Retina (tissue), 1 donor: ENCODE measurements around the gene H19.

Source experiments
- DNase-seq: peaks from one replicate; pipeline ENCODE4 v3.0.0-alpha.2; 2016

H19 gene

DNA sequence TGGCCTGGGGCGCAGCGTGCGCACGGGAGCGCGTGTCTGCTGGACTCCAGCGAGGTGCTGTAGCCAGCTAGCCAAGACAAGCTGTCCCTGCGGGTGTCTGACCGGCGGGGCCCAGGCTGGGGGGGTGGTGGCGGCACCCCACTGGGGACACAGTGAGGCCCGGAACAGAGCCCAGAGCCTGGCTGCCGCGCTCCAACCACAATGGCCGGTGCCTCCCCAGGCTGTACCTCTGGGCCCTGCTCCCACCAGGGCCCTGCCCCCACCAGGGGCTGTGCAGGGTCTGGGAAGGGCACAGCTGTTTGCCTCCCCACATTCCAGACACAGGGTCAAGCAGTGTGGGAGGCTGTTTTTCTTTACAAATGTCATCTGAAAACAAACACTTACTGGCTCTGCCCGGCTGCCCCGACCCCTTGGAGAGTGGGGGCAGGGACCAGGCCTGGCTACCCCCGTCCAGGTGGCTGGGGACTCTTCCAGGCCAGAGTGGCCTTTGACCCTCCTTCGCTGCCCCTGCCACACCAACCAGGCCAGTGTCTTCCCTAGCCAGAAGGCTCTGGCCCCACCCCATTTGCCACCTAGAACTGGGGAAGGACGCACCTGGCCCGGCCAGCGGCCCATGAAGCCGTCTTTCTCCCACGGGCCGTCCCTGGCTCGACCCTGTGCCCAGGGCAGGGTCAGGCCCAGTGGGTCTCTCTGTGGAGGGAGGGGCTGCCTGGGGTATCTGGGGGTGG lies 14.6 kb downstream of the H19 start:
- DNase-seq = no peak

DNA sequence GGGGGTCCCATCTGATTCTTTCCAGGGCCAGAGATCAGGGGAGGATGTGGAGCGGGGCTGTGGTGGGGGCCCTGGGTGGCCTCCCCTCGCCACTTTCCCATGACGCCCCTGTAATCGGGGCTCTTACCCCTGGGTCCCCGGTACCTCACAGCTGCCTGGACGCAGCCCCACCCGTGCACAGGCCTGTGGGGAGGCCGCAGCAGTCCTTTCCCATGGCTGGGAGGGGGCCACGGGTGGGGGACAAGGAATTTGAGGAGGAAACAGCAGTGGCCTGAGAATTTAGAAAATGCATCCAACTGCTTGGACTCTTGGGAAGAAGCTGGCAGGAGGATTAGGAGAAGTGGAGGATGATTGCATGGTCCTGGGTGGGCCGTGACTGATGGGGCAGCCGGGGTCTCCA lies 18.0 kb downstream of the H19 start:
- no peak for DNase-seq

DNA sequence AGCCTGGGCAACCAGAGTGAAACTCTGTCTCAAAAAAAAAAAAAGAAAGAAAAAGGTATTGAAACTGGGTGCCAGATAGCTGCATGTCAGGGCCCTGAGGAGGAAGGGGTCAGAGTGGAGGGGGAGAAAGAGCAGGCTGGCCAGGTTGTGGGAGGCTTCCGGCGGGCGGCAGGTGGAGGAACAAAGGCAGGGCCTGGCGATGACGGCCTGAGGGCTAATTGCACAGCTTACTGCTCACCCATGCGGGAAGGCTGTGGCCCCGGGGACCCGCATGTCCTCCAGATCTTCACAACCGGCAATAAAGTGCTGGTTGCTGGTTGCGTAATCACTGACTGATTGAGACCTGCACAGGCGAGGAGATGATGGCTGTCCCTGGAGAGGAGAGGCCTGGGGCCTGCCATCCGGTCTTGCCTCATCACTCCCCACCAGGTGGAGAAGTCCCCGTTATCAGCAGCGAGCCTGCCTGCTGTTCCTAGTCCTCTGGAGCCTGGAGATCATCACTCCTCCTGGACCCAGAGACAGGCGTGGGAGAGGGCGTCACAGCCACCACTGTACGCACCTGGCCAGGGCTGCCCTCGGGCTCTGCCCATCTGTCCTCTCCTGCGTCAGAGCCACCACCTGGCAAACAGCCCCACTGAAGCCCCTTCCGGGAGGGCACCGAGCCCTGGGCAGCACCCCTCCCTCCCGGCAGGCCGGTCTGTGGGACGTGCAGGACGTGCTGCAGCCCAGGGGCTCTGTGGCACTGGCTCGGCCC lies 18.7 kb downstream of the H19 start:
- no peak for DNase-seq

- DNase-seq = no peak
These were observed 22.5 kb downstream of the H19 start for GRCh38 chr11:1975185-1975584.

- DNase-seq = no peak
These were observed 26.7 kb downstream of the H19 start for GRCh38 chr11:1970956-1971355.

DNA sequence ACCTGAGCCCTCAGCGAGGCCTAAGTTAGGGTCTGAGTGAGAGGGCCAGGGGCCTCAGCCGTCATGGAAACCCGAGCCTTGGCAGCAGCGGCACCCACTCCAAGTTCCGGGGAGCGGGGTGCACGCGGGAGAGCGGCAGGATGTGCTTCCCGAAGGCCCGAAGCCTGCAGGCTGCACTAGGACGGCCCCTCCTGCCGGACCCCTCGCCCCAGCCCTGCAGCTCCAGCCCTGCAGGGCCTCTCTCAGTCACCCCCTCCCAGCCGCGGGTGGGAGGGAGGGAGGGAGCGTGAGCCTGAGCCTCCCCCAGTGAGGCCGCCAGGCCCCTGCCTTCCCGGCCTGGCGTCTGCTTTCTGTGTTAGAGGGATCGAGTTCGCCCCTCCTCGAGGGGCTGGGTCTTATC lies 27.9 kb downstream of the H19 start:
- DNase-seq = no peak

GRCh38 chr11:1969035-1969434 lies 28.6 kb downstream of the H19 start:
- DNase-seq = no peak

DNA sequence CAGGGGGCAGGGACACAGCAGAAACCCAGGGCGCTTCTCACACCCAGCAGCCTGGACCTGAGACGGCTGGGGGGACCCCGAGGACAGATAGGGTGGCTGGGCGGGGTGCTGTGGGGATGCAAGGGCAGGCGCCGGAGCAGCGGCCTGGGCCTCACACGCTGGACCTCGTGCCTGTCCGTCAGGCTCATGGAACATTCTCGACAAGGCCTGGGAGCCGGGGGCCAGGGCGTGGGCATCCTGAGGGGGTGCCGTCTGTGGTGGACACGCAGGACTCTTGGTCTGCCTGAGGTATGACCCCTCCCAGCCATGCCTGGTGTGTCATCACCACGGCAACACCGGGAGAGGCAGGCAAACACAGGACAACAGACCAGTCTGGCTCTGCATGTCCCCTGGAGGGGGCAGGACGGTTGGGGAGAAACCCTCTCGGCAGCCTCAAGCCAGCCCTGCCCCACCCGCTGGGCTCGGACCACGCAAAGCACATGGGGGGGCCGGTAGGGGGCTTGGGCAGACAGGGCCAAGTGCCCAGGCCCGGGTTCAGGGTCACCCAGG lies 29.1 kb downstream of the H19 start:
- DNase-seq = no peak

GRCh38 chr11:1967641-1968225 lies 29.9 kb downstream of the H19 start:
- peak; percentile 8 for DNase-seq

DNA sequence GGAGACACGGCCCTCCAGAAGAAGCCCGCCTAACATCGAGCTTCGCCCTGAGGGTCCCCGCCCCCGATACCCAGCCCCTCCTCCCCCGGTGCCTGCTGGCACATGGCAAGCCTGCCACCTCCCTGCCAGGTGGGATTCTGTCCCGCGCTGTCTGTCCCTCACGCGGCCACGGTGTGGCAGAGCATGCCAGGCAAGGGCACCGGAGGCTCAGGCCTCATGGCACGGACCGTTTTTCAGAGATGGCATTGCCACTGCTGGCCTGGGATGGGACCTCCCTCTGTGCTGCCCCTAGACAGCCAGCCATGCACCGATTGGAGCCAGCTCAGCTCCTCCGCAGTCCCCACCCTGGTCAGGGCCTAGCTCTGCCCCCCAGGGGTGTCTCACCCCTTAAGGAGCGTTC lies 31.1 kb downstream of the H19 start:
- DNase-seq = no peak

- no peak for DNase-seq
These were observed 32.7 kb downstream of the H19 start for GRCh38 chr11:1964955-1965354.

DNA sequence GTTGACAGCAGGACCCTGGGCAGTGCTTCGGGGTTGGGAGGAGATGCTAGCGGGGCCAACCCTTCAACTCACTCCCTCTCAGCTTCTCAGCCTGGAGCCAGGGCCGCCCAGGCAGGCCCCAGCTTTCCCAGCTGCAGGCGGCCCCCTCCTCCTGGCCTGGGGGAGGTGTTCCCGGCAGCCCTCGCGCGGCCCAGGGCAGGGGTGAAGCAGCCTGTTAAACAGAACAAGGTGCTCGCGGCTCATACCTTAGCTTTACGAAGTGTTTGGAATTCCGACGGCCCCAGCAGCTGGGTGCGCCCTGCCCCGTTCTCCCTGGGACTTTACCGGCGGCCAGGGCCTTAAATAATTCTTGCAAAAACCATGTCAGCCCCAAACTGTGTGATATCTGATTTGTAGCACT lies 33.3 kb downstream of the H19 start:
- no peak for DNase-seq

- DNase-seq = no peak
These were observed 33.8 kb downstream of the H19 start for GRCh38 chr11:1963864-1964263.

GRCh38 chr11:1959786-1960185 lies 37.9 kb downstream of the H19 start:
- no peak for DNase-seq

GRCh38 chr11:1958367-1958766 lies 39.3 kb downstream of the H19 start:
- DNase-seq = no peak

GRCh38 chr11:1953489-1954266 lies 44.0 kb downstream of the H19 start:
- DNase-seq = no peak

DNA sequence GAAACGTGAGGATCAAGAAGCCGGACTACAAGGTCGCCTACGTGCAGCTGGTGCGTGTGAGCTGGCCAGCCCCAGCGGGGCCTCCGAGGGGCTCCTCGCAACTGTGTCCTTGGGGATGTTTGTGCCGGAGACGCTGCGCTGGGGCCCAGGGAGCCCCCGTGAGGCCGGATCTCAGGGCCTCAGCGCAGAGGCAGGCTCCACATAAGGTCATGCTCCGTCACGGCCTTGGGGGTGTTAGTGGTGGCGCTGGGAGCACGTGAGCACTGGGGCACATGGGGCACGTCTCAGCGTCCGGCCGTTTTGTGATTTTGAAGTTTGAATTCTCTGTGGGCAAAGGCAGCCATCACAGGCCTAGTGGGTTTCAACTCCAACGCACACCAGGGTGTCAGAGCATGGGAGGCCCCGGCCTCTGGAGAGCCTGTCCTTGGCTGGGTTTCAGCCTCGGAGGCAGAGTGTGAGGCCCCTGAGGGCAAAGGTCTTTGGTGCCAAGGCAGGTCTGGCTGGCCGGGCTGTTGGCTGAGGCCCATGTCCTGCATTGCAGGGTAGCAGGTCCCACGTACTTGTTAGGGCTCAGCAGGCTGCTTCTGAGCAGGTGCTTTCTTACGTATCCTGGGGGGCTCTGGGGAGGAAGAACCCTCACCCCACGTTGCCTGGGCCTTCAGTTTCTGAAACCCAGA lies 44.7 kb downstream of the H19 start:
- no peak for DNase-seq

DNA sequence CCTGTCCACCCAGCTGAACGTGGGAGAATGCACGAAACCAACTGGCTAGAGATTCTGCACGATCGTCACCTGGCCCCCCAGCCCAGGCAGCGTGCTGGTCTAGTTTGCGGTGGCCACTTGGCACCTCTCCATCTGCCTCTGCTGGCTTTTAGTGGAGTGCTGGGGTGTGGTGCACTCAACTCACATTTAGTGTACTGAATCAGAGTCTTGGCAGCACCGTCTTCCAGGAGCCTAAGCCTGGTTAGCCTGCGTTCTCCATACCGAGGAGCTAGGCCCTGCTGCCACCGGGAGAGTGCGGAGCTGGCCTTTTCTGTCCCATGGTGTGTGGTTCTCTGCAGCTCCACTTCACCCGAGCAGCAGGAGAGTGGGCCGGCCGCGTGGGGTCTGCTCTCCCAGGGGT lies 47.7 kb downstream of the H19 start:
- DNase-seq = no peak

DNA sequence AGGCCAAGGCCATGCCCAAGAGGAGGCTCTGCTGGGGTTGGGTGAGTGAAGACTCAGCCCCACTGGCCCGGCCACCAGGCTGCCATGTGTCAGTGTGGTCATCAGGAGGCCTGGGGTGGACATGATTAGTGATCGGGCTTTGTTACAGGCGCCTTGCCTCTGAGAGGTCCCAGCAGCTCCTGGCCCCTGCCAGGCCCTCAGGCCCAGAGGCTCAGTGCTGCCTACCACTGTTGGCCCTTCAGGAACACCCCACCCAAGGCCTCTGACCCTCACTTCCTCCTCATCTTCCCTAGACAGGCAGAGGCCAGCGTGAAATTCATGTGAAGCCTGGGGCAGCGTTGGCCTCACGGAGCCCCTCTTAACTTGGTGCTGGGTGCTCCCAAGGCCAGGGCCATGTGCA lies 48.3 kb downstream of the H19 start:
- no peak for DNase-seq

GRCh38 chr11:1948389-1948788 lies 49.3 kb downstream of the H19 start:
- DNase-seq = no peak

- no peak for DNase-seq
These were observed 49.9 kb downstream of the H19 start for GRCh38 chr11:1947592-1948237.
